Measurements from ENCODE around the gene SLC9A5.

SLC9A5 gene

GRCh38 chr16:67282447-67282805 is 33.6 kb downstream of the SLC9A5 start:
- no peak for DNase-seq

- no peak for DNase-seq
Measured at GRCh38 chr16:67283039-67283825, 34.5 kb downstream of the SLC9A5 start.

GRCh38 chr16:67283826-67284555 is 35.2 kb downstream of the SLC9A5 start:
- DNase-seq: no peak

DNA sequence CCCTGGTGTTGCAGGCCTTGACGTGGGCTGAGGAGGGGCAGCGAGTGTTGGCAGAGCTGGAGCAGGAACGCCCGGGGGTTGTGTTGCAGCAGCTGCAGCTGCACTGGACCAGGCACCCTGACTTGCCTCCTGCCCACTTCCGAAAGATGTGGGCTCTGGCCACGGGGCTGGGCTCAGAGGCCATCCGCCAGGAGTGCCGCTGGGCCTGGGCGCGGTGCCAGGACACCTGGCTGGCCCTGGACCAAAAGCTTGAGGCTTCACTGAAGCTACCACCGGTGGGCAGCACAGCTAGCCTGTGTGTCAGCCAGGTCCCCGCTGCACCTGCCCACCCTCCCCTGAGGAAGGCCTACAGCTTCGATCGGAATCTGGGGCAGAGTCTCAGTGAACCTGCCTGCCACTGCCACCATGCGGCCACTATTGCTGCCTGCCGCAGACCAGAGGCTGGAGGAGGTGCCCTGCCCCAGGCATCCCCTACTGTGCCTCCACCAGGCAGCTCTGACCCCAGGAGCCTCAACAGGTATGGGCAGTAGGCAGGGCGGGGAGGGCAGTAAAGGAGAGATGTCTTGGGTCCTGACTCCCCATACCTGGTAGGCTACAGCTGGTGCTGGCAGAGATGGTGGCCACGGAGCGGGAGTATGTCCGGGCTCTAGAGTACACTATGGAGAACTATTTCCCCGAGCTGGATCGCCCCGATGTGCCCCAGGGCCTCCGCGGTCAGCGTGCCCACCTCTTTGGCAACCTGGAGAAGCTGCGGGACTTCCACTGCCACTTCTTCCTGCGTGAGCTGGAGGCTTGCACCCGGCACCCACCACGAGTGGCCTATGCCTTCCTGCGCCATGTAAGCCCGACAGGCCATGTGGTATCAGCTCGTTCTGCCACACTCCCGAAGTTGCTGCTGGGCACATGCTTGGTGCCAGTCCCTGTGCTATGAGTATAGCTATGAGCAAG is 36.2 kb downstream of the SLC9A5 start:
- DNase-seq: peak; percentile 64

GRCh38 chr16:67286441-67287235 is 37.9 kb downstream of the SLC9A5 start:
- DNase-seq: no peak

DNA sequence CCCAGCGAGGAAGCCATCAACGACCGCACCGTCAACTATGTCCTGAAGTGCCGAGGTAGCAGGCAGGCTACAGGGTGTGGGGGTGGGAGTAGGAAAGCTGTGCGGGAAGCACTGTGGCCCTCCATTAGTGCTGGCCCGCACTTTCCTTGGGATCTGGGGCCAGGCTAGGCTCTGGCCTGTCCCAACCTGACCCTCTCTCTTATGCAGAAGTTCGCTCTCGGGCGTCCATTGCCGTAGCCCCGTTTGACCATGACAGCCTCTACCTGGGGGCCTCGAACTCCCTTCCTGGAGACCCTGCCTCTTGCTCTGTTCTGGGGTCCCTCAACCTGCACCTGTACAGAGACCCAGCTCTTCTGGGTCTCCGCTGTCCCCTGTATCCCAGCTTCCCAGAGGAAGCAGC is 39.2 kb downstream of the SLC9A5 start:
- no peak for DNase-seq

DNA sequence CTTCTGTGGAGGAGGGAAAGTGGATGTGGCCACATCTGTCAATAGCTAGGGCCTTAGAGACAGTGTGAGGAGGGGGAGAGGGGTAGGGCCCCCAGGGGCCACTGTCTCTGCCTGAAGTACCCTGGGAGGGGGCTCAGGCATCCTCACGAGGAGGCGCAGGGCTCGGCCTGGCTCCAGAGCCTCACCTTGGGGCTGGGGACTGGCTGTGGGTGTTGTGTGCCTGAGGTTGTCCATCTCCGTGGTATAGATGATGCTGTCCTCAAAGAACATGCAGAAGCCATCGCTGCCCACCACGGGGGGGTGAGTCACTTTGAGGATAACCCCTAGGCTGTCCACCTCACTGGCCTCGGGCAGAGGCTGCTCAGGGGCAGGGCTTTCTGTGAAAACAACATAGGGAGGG is 42.7 kb downstream of the SLC9A5 start:
- no peak for DNase-seq

DNA sequence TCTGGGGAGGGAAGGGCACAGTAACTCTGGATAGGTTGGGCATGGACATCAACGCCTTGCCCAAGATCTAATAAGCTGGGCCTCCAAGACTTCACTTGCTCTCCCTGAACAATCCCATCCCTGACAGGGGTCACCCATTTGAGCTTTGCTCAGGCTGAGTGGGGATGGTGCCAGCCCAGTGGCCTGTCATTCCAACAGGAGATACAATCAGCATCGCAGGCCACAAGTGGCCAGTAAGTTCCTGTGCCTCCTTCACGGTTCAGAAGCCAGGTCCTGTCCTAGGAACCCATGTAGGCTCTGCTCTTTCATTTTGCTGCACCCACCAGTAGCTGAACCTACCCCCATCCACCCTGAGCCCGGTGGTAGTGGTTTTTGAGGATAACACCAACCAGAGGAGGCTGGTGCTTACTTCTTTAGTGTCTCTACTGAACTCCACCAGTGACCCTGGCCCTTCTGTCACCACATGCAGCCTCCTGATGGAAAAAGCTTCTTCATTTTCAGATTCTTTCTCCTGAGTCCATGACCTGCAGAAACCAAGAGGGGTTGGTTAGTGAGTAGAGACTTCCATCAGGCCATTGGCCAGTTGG is 45.5 kb downstream of the SLC9A5 start:
- no peak for DNase-seq

GRCh38 chr16:67294938-67295361 is 46.2 kb downstream of the SLC9A5 start:
- no peak for DNase-seq

DNA sequence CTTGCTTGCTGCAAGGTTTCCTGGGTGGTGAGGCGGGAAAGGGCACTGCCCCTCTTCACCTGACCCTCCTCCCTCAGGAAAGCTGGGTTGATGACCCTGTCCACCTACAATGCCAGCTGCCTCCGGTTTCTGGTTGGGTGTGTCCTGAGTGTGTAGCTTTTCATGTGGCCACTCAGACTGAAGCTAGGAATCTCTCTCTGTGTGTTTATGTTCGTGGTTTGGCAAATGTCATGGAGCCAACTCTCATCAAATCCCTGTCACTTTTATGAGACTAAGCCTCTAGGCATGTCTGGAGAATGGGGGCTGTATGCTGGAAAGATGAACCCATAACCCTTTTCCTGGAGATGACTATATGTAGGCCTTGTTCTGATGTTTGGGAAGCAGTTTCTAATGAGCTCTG is 47.6 kb downstream of the SLC9A5 start:
- no peak for DNase-seq

GRCh38 chr16:67298277-67298676 is 49.5 kb downstream of the SLC9A5 start:
- DNase-seq: no peak

DNA sequence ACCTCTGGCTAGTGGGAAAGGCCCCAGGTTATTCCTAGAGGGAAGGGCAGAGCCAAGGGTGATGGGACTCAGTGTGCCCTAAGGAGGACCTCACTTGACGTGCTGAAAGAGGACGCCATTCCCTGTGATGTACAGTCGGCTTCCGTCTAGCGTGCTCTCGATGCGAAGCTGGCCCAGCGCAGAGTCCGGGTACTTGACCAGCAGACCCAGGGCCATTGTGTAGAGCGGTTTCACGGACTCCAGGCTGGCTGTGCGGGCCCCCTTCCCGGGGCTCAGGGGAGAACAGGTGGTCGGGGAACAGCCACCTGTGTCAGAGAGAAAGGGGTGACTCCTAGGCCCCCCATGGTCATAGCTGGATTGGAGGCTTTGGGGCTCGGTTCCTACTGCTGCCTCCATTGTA is 50.5 kb downstream of the SLC9A5 start:
- DNase-seq: no peak

DNA sequence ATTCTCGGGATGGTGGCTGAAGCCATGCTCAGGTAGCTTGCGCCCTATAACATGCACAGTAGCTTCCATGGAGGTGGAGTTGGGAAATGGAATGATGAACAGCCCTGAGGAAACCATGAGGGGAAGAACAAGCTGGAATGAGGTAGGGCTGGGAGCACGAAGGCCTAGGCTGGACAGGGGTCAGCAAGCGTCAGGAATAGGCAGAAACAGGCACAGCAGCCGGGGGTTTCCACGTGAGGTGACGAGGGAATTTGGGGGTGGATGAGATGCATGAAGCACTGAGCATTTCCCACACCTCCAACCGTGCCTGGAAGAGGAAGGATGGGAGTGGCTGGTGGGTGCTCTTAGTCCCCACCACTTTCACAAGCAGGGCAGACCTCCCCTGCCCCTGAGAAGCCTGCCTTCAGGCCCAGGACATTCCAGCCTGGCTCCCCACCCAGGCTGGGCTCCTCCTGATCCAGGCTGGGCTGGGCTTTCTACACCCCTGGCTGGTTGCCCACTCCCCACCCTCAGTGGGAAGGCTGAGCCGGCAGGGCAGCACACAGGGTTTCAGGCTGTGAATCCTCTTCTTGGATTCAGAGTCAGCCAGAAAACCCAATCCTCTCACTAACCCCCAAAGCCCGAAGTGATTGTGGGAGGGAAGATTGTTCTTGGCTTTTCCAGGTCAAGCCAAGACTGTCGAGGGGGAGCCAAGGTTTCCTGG is 52.5 kb downstream of the SLC9A5 start:
- DNase-seq: no peak

DNA sequence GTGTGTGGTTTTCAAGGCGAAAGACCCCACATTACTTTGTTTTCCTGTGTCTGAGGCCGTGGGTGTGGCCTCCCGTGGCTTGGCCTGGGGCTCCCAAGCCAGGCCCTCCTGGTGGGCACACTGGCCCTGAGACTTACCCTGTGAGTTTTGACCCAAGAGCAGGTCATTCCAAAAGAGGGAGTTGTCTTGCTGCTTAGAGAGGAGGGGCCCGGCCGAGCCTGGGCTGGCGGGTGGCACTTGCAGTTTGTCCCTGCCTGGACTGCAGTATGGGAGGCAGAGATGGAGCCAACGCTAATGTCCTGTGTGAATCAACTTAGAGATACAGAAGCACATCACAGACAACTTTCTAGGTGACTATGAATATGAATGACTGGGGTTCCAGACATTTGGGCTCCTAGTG is 53.3 kb downstream of the SLC9A5 start:
- DNase-seq: no peak

DNA sequence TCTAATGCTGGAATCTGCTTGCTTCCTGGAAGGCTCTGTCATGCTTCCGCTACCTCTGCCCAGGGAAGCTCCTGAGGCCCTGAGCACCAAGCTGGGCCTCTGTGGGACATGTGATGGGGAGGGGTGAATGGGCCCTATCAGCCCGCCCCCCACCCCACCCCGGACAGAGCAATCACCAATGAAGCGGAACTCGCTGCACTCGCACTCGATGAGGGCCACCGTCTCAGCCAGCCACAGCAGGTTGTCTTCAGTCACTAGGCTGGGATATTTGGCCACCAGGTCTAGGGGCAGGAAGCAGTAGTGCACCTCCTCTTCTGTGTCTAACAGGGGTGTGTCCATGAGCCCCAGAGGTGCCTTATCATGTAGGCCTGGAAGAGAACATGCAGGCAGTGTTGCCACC is 54.2 kb downstream of the SLC9A5 start:
- DNase-seq: no peak

DNA sequence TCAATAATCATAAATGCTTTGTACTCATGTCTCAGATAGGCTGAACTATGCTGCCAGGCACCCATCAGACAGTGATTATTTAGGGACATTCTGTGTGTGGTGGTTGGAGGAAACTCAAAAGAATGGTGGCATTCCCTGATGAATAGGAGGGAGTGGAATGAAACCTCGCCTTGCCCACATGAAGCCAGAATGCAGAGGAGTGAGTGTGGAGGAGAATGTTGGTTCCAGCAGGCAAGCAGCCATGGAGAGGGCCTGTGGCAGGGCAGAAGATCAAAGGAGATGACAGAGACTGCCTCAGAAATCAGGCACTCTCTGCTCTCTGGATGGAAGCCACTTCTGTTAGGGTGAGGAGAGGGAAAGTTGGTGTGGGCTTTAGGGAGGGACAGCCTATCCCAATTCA is 55.2 kb downstream of the SLC9A5 start:
- no peak for DNase-seq

DNA sequence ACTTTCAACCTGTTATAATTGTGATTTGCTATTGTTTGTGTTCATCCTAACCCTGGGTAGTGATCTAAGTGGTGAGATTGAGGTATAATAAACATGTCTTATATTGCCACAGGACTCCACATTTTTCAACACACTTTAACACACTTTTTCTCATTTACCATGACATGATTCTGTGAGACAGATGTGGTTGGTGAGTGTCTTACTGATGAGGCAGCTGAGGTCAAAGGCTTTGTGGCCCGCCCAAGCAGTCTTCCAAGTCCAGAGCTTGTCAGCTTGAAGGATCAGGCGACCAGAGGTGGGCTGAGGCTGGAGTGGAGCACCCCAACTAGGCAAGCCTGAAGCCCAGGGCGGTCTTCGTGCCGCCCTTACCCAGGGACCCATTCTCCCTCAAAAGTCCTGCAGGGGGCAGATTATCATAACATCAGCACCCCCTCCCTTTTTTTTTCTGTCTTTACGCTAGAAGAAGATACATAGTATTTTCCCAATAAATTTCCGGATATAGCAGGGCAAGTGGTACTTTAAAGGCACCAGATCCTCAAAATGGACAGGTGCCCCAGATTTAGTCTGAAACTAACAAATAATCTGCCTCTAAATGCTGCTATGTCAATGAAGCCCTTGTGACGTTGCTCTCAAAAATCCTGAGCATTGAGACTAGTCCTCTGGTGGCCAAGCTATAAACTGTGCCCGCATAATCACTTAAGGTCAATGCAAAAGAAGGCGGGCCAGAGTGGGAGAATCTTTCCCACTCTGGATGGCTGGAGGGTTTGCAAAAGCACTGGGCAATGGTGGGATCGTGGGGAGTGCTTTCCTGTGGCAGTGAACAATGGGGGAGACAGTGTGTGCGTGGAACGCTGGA is 56.7 kb downstream of the SLC9A5 start:
- no peak for DNase-seq

GRCh38 chr16:67310561-67310960 is 61.8 kb downstream of the SLC9A5 start:
- DNase-seq: no peak

DNA sequence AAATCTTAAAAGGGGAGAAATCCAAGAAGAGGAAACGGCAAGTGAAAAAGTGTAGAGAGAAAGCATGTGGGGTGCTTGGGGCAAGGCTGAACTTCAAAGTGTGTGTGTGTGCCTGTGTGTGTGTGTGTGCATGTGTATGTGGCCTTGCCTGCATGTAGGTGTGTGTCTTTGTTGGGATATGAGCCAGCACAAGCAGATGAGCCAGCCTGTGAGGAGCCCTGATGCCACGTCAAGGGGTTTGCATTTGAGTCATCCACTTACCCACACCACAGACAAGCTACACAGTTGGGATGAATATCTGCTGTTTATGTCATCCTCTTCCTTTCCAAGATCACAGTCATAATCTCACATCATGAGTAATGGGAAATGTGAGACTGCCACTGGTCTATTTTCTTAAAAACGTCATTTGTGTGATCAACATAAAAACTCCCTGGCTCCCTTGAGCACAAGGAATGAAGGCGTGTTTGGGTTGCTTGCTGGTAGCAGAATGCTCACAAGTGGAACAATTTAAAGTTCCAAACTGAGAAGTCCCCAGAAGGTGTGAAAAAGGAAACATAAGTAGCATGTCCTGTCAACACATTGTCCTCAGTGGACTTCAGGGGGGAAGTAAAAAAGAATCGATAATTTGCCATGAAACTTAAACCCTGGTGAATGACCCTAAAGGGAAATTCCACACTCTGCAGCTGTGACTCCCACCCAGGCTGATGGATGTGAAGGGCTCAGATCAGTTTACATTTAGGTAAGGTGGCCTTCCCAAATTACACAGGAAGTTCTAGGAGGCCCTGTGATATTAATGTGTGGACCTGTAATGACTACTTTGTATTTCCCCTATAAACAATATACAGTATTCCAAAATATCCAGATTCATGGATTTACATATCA is 63.1 kb downstream of the SLC9A5 start:
- no peak for DNase-seq

All from SHP77 treated with DMSO at 0.1 percent for 48 hours (cell line).